Keratinocyte (primary cell): ENCODE data around the gene CMAS. TPM values are rescaled to one million over a fixed set of nuclear protein-coding genes. Genes with fewer than 3 reads are reported as not detected.

ENCODE experiments used
- DNase-seq: peaks from one replicate; pipeline ENCODE4 v3.0.0-alpha.2; 2011; ENCODE audit warnings: low read depth, missing footprints, low spot score
- FAIRE-seq: peaks from 2 replicates; lab custom pipeline; 2011; peaks lifted over from hg19 to GRCh38; lab: Jason Lieb, UNC
- H2AFZ ChIP-seq: 2 replicates; pipeline ENCODE4 v1.6.0; 2012; ENCODE audit warnings: low read length, control low read depth, inconsistent platforms; ENCODE audit not compliant: control insufficient read depth
- H3K27ac ChIP-seq: 2 replicates; pipeline ENCODE4 v1.5.1; 2011; ENCODE audit warnings: low read length; ENCODE audit not compliant: control insufficient read depth, insufficient read depth
- H3K27me3 ChIP-seq: 3 replicates; pipeline ENCODE4 v1.6.0; 2011; ENCODE audit warnings: low read length; ENCODE audit not compliant: control insufficient read depth, insufficient read depth; ENCODE audit errors: extremely low read depth
- H3K36me3 ChIP-seq, 2 experiments: 2 replicates in 1 of 2; 3 replicates in 1 of 2; pipeline ENCODE4 v1.5.1; 2011; ENCODE audit warnings: low read length in 2 of 2, mild to moderate bottlenecking in 1 of 2; ENCODE audit not compliant: control insufficient read depth in 2 of 2, insufficient read depth in 2 of 2; ENCODE audit errors: extremely low read depth in 1 of 2
- H3K4me1 ChIP-seq: 3 replicates; pipeline ENCODE4 v1.5.1; 2011; ENCODE audit warnings: low read length; ENCODE audit not compliant: control insufficient read depth, insufficient read depth; ENCODE audit errors: extremely low read depth
- H3K4me2 ChIP-seq: 3 replicates; pipeline ENCODE4 v1.6.0; 2011; ENCODE audit warnings: low read depth, low read length; ENCODE audit not compliant: control insufficient read depth, insufficient read depth; ENCODE audit errors: extremely low read depth
- H3K4me3 ChIP-seq, 3 experiments: fragments of 200-600 bp in 1 of 3; sonication (generic) in 1 of 3; 2 replicates in 2 of 3; 3 replicates in 1 of 3; pipeline ENCODE4 v1.5.1; 2011 to 2016; ENCODE audit warnings: low read length in 3 of 3, mild to moderate bottlenecking in 3 of 3, control low read depth in 2 of 3, inconsistent platforms in 1 of 3, low read depth in 1 of 3, mixed read lengths in 1 of 3, mixed run types in 1 of 3, moderate library complexity in 1 of 3; ENCODE audit not compliant: control insufficient read depth in 2 of 3, insufficient read depth in 2 of 3; ENCODE audit errors: extremely low read depth in 1 of 3
- H3K79me2 ChIP-seq: 2 replicates; pipeline ENCODE4 v1.6.0; 2012; ENCODE audit warnings: low read length; ENCODE audit not compliant: control insufficient read depth, insufficient read depth
- H3K9ac ChIP-seq: 3 replicates; pipeline ENCODE4 v1.6.0; 2011; ENCODE audit warnings: low read length; ENCODE audit not compliant: control insufficient read depth, insufficient read depth; ENCODE audit errors: extremely low read depth
- H3K9me1 ChIP-seq: 3 replicates; pipeline ENCODE4 v1.6.0; 2011; ENCODE audit warnings: low read length; ENCODE audit not compliant: control insufficient read depth, insufficient read depth; ENCODE audit errors: extremely low read depth
- H3K9me3 ChIP-seq: 2 replicates; pipeline ENCODE4 v1.5.1; 2012; ENCODE audit warnings: low read depth, low read length; ENCODE audit not compliant: control insufficient read depth
- H4K20me1 ChIP-seq: 3 replicates; pipeline ENCODE4 v1.6.0; 2011; ENCODE audit warnings: low read length; ENCODE audit not compliant: control insufficient read depth, insufficient read depth; ENCODE audit errors: extremely low read depth
- CTCF ChIP-seq, 3 experiments: IDR thresholded peaks in 1 of 3; conservative IDR thresholded peaks in 1 of 3; optimal IDR thresholded peaks in 1 of 3; 2 replicates in 2 of 3; 3 replicates in 1 of 3; pipeline versions ENCODE3 to v1.5.1; 2011; ENCODE audit warnings: low read length in 3 of 3, mild to moderate bottlenecking in 3 of 3, moderate library complexity in 2 of 3, control low read depth in 1 of 3, inconsistent platforms in 1 of 3; ENCODE audit not compliant: insufficient read depth in 2 of 3; ENCODE audit errors: extremely low read depth in 1 of 3
- EZH2 ChIP-seq: IDR thresholded peaks from one replicate; pipeline ENCODE4 v1.6.1; 2012; ENCODE audit warnings: inconsistent platforms, mild to moderate bottlenecking, low read length, moderate library complexity
- dilution Hi-C: fragments of 300-500 bp; cut with MboI; formaldehyde crosslinking; loops from one replicate; pipeline ENCODE4 v1.7.0; 2020; ENCODE audit warnings: low sequenced_read_pairs; ENCODE audit not compliant: extremely low pct_ligation_motif_present
- polyA plus RNA-seq, 5 experiments: library from polyadenylated mRNA; depleted of rRNA in 3 of 5; stranded (reverse) in 3 of 5; stranded (forward) in 1 of 5; unstranded in 1 of 5; fragments of >200 nt; gene quantifications; 1 replicate in 1 of 5; 2 replicates in 3 of 5; 3 replicates in 1 of 5; pipeline versions ENCODE4 v1.2.1 to v1.2.3, GENCODE V29; 2011 to 2012; ENCODE audit warnings: missing spikeins in 2 of 5, low read depth in 1 of 5, low replicate concordance in 1 of 5

CMAS gene
- polyA plus RNA-seq, 1 donor (not counting 4 experiments of a cell fraction or from before 2014, with no cell fraction given): 55.0 TPM

DNA sequence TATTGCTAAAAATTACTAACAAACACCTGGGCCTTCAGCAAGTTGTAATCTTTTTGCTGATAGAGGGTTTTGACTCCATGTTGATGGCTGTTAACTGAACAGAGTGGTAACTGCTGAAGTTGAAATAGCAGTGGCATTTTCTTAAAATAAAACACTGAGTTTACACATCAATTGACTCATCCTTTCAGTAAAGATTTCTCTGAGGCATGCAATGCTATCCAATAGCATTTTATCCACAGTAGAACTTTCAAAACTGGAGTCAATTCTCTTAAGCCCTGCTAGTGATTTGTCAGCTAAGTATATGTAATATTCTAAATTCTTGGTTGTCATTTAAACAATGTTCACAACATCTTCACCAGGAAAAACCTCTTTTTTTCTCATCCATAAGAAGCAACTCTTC is 59.5 kb downstream of the CMAS start:
- H4K20me1 ChIP-seq: no peaks in the 10 kb centered on the region
- dilution Hi-C loops: no loop called here
- no peaks in the 10 kb centered on the region for H3K27me3 ChIP-seq
- H3K79me2 ChIP-seq: no peaks in the 10 kb centered on the region
- no peak for FAIRE-seq
- no peaks in the 10 kb centered on the region for H3K9me1 ChIP-seq
- H3K9ac ChIP-seq: no peak overlapping the region
- H3K4me1 ChIP-seq: peaks cover 17% of the 10 kb centered on the region
- no peak for TF ChIP-seq CTCF (optimal IDR thresholded peaks at IDR 0.05 in 1 of 3, IDR thresholded peaks at IDR 0.05 in 1 of 3, conservative IDR thresholded peaks at IDR 0.05 in 1 of 3; ENCODE audit: extremely low read depth in 1 of 3, insufficient read depth in 2 of 3, low read length in 3 of 3)
- TF ChIP-seq EZH2: no peak
- no peaks in the 10 kb centered on the region for H3K9me3 ChIP-seq
- no peak overlapping the region for H3K27ac ChIP-seq
- no peak overlapping the region for H3K4me2 ChIP-seq
- no peak overlapping the region for H3K4me3 ChIP-seq
- no peak for DNase-seq
- no peaks in the 10 kb centered on the region for H3K36me3 ChIP-seq
- H2AFZ ChIP-seq: no peak overlapping the region

DNA sequence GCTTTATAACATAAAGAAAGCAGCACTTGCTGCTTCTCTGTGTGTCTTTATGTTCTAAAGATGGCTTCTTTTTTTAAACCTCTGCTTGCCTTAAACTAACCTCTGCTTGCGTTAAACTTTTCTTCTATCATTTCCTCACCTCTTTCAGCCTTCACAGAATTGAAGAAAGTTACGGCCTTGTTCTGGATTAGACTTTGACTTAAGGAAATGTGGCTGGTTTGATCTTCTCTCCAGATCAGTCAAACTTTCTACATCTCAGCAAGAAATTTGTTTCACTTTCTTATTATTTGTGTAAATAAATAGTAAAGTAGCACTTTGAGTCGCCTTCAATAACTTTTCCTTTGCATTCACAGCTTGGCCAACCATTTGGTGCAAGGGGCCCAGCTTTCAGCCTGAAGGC is 64.2 kb downstream of the CMAS start:
- dilution Hi-C loops: no loop called here
- Histone ChIP-seq H4K20me1 (no peaks in the 10 kb centered on the region), H3K36me3 (no peaks in the 10 kb centered on the region)

More for the DNA sequence above, 64.2 kb downstream of the CMAS start:
- Histone ChIP-seq H3K9me1 (no peaks in the 10 kb centered on the region), H3K27ac (no peak overlapping the region), H3K4me1 (no peaks in the 10 kb centered on the region), H3K4me2 (no peak overlapping the region), H3K9me3 (no peaks in the 10 kb centered on the region), H3K79me2 (no peaks in the 10 kb centered on the region), H3K9ac (no peak overlapping the region), H3K27me3 (no peaks in the 10 kb centered on the region), H3K4me3 (no peak overlapping the region), H2AFZ (no peak overlapping the region)
- DNase-seq: no peak
- TF ChIP-seq EZH2 (no peak), CTCF (optimal IDR thresholded peaks at IDR 0.05 in 1 of 3, IDR thresholded peaks at IDR 0.05 in 1 of 3, conservative IDR thresholded peaks at IDR 0.05 in 1 of 3; ENCODE audit: extremely low read depth in 1 of 3, insufficient read depth in 2 of 3, low read length in 3 of 3) (no peak)
- FAIRE-seq: no peak

Other genes starting within 250 kb of the CMAS start
- gene ABCC9, start 104.8 kb upstream of the CMAS start, polyA plus RNA-seq: under 0.01 to 0.01 TPM in 2 of 3 replicates, not detected in the other